Testis (tissue), 3 donors: ENCODE results near the gene CHD2. TPM values are rescaled to one million over a fixed set of nuclear protein-coding genes. Genes with fewer than 3 reads are reported as not detected.

Experiments used
- DNase-seq: peaks from one replicate; pipeline ENCODE4 v3.0.0-alpha.2; 2019
- H3K27ac ChIP-seq, 2 donors: fragments of 200-600 bp; sonication (generic); one replicate each; pipeline ENCODE4 v1.5.1; 2019
- H3K27me3 ChIP-seq: fragments of 200-600 bp; sonication (generic); one replicate; pipeline ENCODE4 v1.5.1; 2019
- H3K36me3 ChIP-seq: fragments of 200-600 bp; sonication (generic); one replicate; pipeline ENCODE4 v1.5.1; 2017; ENCODE audit warnings: low read depth; ENCODE audit errors: missing control alignments
- H3K4me1 ChIP-seq: fragments of 200-600 bp; sonication (generic); one replicate; pipeline ENCODE4 v1.5.1; 2019
- H3K4me3 ChIP-seq, 2 donors: fragments of 200-600 bp; sonication (generic); one replicate each; pipeline ENCODE4 v1.5.1; 2017 to 2019
- H3K9me3 ChIP-seq: fragments of 200-600 bp; sonication (generic); one replicate; pipeline ENCODE4 v1.5.1; 2017
- CTCF ChIP-seq, 3 experiments: fragments of 450-650 bp in 2 of 3; fragments of 200-600 bp in 1 of 3; sonication (generic) in 1 of 3; IDR thresholded peaks; one replicate each; pipeline ENCODE4 v1.5.1; 2016 to 2019; ENCODE audit warnings: antibody characterized with exemption in 3 of 3, mild to moderate bottlenecking in 2 of 3, moderate library complexity in 1 of 3
- POLR2A ChIP-seq: fragments of 450-650 bp; IDR thresholded peaks from one replicate; pipeline ENCODE4 v1.6.1; 2017; ENCODE audit warnings: antibody characterized with exemption, mild to moderate bottlenecking, moderate library complexity
- WGBS, 2 donors: methylation state at CpG; one replicate each; pipeline ENCODE4 v1.1.5; 2018; 5-methylcytosine and 5-hydroxymethylcytosine counted together
- intact Hi-C: fragments of 100-400 bp; cut with DNase I; formaldehyde crosslinking; loops from one replicate; pipeline ENCODE4 v1.15.1; 2023; ENCODE audit warnings: low total_unique reads
- polyA plus RNA-seq: library from polyadenylated mRNA; stranded (reverse); fragments of 350-450 nt; fragmentation: Illumina TruSeq; extraction: RNeasy Lipid Tissue Mini Kit (QIAGEN cat#74804); gene quantifications from one replicate; pipeline ENCODE4 v1.2.3, GENCODE V29; 2014; ENCODE audit warnings: low read depth, low replicate concordance; ENCODE audit not compliant: insufficient read depth
- total RNA-seq, 2 donors: library from RNA; depleted of rRNA; stranded (reverse); fragments of >200 nt; gene quantifications; one replicate each; pipeline ENCODE4 v1.2.3, GENCODE V29; 2016

CHD2 gene
- total and polyA plus RNA-seq, 3 donors from 2014 or later, result 64.5 to 129 (median 113) TPM

GRCh38 chr15:92928225-92928750, 28.2 kb downstream of the CHD2 start:
- Histone ChIP-seq H3K27ac (no peak overlapping the region), H3K4me3 (no peak overlapping the region), H3K27me3 (no peaks in the 10 kb centered on the region), H3K4me1 (no peaks in the 10 kb centered on the region), H3K9me3 (no peaks in the 10 kb centered on the region), H3K36me3 (no peaks in the 10 kb centered on the region)
- WGBS, 2 donors, result 94 to 98% methylated on average over 3 of the region's 3 CpGs
- no peak for DNase-seq
- intact Hi-C loops, result no loop called here
- TF ChIP-seq POLR2A (no peak), CTCF (IDR thresholded peaks at IDR 0.05) (no peak)

GRCh38 chr15:92929002-92929401, 28.9 kb downstream of the CHD2 start:
- TF ChIP-seq CTCF (IDR thresholded peaks at IDR 0.05) (no peak), POLR2A (no peak)
- WGBS, 2 donors, result 79 to 86% methylated on average over 6 of the region's 6 CpGs
- DNase-seq, result no peak
- H3K27ac ChIP-seq, result no peak overlapping the region
- H3K36me3 ChIP-seq, result no peaks in the 10 kb centered on the region
- no peaks in the 10 kb centered on the region for H3K27me3 ChIP-seq
- no peak overlapping the region for H3K4me3 ChIP-seq
- H3K4me1 ChIP-seq, result peaks cover 7% of the 10 kb centered on the region
- no peaks in the 10 kb centered on the region for H3K9me3 ChIP-seq
- intact Hi-C loops, result no loop called here

GRCh38 chr15:92930054-92930621, 30.0 kb downstream of the CHD2 start:
- H3K27me3 ChIP-seq, result no peaks in the 10 kb centered on the region
- intact Hi-C loops, result no loop called here
- no peak overlapping the region for H3K27ac ChIP-seq
- H3K9me3 ChIP-seq, result no peaks in the 10 kb centered on the region
- peaks cover 7% of the 10 kb centered on the region for H3K4me1 ChIP-seq
- no peak overlapping the region for H3K4me3 ChIP-seq
- TF ChIP-seq POLR2A, result no peak
- no peak for TF ChIP-seq CTCF (IDR thresholded peaks at IDR 0.05)
- no peak for DNase-seq
- 68 to 84% methylated on average over 3 of the region's 3 CpGs for WGBS, 2 donors
- no peaks in the 10 kb centered on the region for H3K36me3 ChIP-seq

GRCh38 chr15:92930776-92931175, 30.7 kb downstream of the CHD2 start:
- intact Hi-C loops, result no loop called here
- no peak for DNase-seq
- Histone ChIP-seq H3K27ac (no peak overlapping the region), H3K4me3 (no peak overlapping the region), H3K4me1 (peaks cover 7% of the 10 kb centered on the region), H3K36me3 (no peaks in the 10 kb centered on the region), H3K27me3 (no peaks in the 10 kb centered on the region), H3K9me3 (no peaks in the 10 kb centered on the region)
- WGBS, 2 donors, result 14 to 32% methylated on average over 1 of the region's 1 CpG
- TF ChIP-seq POLR2A (no peak), CTCF (IDR thresholded peaks at IDR 0.05) (no peak)
